ENCODE measurements around the gene BTNL3. TPM values are rescaled to one million over a fixed set of nuclear protein-coding genes. Genes with fewer than 3 reads are reported as not detected.

Gene BTNL3
- total and polyA plus RNA-seq, 12 donors: 0.03 to 0.17 TPM; not detected in 10

- TF ChIP-seq CTCF (IDR thresholded peaks at IDR 0.05): no peak
- H3K4me3 ChIP-seq: peak overlapping the region; percentile 40 to 68 (median 54)
- intact Hi-C loops (cut with DNase I): loop anchor here in 2 of 10 donors (10.0 kb wide), 2 partner anchors 102 to 188 kb away; partner anchors contain the start of gene ZFP62 (in 1 of the 2)
- peaks cover 0 to 31% (median 0%) of the 10 kb centered on the region in 9 donors for H3K36me3 ChIP-seq
- peak; percentile 36 to 38 for DNase-seq
- H3K9me3 ChIP-seq: no peaks in the 10 kb centered on the region
- peak overlapping the region; percentile 65 to 92 (median 82) for H3K27ac ChIP-seq
- H3K4me1 ChIP-seq: peaks cover 0 to 61% (median 32%) of the 10 kb centered on the region in 9 donors
- WGBS, 2 donors: 0 to 1% methylated on average over 90 to 120 of the region's 120 CpGs
- H3K27me3 ChIP-seq: peaks cover 13 to 96% (median 89%) of the 10 kb centered on the region in 7 donors
- peak in 7 of 8 donors; percentile 38 to 65 (median 48) for ATAC-seq
Observed at GRCh38 chr5:181052672-181053487, 64.2 kb downstream of the BTNL3 start.

- 2 to 3% methylated on average over 45 of the region's 45 CpGs for WGBS, 2 donors
- peaks cover 13 to 97% (median 90%) of the 10 kb centered on the region in 7 donors for H3K27me3 ChIP-seq
- H3K4me3 ChIP-seq: peak overlapping the region; percentile 40 to 68 (median 54)
- intact Hi-C loops (cut with DNase I): loop anchor here in 2 of 10 donors (10.0 kb wide), 2 partner anchors 101 to 189 kb away; partner anchors contain the start of gene ZFP62 (in 1 of the 2)
- peaks cover 0 to 61% (median 32%) of the 10 kb centered on the region in 9 donors for H3K4me1 ChIP-seq
- no peaks in the 10 kb centered on the region for H3K9me3 ChIP-seq
- no peak for TF ChIP-seq CTCF (IDR thresholded peaks at IDR 0.05)
- peaks cover 0 to 26% (median 0%) of the 10 kb centered on the region in 9 donors for H3K36me3 ChIP-seq
- peak overlapping the region; percentile 65 to 92 (median 82) for H3K27ac ChIP-seq
- DNase-seq (no peak), ATAC-seq (peak in 7 of 8 donors; percentile 52 to 78 (median 70))
Observed at GRCh38 chr5:181053488-181054121, 65.0 kb downstream of the BTNL3 start.

- ATAC-seq (peak in 2 of 8 donors; percentile 8 to 11), DNase-seq (no peak)
- H3K36me3 ChIP-seq: peaks cover 0 to 23% (median 0%) of the 10 kb centered on the region in 9 donors
- no peaks in the 10 kb centered on the region for H3K9me3 ChIP-seq
- intact Hi-C loops (cut with DNase I): loop anchor here in 2 of 10 donors (10.0 kb wide), 2 partner anchors 101 to 189 kb away; partner anchors contain the start of gene ZFP62 (in 1 of the 2)
- H3K4me1 ChIP-seq: peaks cover 0 to 60% (median 32%) of the 10 kb centered on the region in 9 donors
- WGBS, 2 donors: 12 to 23% methylated on average over 7 of the region's 7 CpGs
- H3K27me3 ChIP-seq: peaks cover 13 to 99% (median 93%) of the 10 kb centered on the region in 7 donors
- TF ChIP-seq CTCF (IDR thresholded peaks at IDR 0.05): no peak
- H3K4me3 ChIP-seq: peak overlapping the region; percentile 40 to 68 (median 54)
- H3K27ac ChIP-seq: peak overlapping the region; percentile 65 to 92 (median 82)
Observed at GRCh38 chr5:181054138-181054537, 65.5 kb downstream of the BTNL3 start.

Measured in heart right ventricle (tissue), 16 donors.